ENCODE measurements around the gene KRTAP10-11.
"Not testable (repeated sequence)": the region's sequence is repeated elsewhere in the genome, so short reads cannot be mapped to it uniquely, and the experiment has no call there.

DNA sequence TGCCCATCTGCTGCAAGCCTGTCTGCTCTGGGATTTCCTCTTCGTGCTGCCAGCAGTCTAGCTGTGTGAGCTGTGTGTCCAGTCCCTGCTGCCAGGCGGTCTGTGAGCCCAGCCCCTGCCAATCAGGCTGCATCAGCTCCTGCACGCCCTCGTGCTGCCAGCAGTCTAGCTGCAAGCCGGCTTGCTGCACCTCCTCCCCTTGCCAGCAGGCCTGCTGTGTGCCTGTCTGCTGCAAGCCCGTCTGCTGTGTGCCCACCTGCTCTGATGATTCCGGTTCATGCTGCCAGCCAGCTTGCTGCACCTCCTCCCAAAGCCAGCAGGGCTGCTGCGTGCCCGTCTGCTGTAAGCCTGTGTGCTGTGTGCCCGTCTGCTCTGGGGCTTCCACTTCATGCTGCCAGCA is 45.1 kb upstream of the KRTAP10-11 start:
- not testable (repeated sequence) for TF ChIP-seq CTCF (IDR thresholded peaks at IDR 0.05; ENCODE audit: poor library complexity); EZH2 (IDR thresholded peaks at IDR 0.05; ENCODE audit: borderline replicate concordance)
